ENCODE data around the gene RUFY4.

RUFY4 gene

GRCh38 chr2:218068721-218069334 is at the start of gene RUFY4:
TSS of gene RUFY4 (plus strand) at chr2:218069253. CDS start at chr2:218070606, 1,353 bp downstream.
- DNase-seq, result peak in 2 of 4 experiments; percentile 14 to 18

GRCh38 chr2:218019411-218020060 is 49.5 kb upstream of the RUFY4 start:
- DNase-seq, result no peak

- DNase-seq, result no peak
Observed at GRCh38 chr2:218020281-218020680, 48.8 kb upstream of the RUFY4 start.

- no peak for DNase-seq
Observed at GRCh38 chr2:218020966-218021535, 48.0 kb upstream of the RUFY4 start.

GRCh38 chr2:218021536-218022071 is 47.4 kb upstream of the RUFY4 start:
- DNase-seq, result no peak

GRCh38 chr2:218022131-218022850 is 46.8 kb upstream of the RUFY4 start:
- DNase-seq, result no peak

GRCh38 chr2:218022851-218023530 is 46.1 kb upstream of the RUFY4 start:
- no peak for DNase-seq

GRCh38 chr2:218023636-218024035 is 45.4 kb upstream of the RUFY4 start:
- no peak for DNase-seq

- no peak for DNase-seq
Observed at GRCh38 chr2:218024336-218024735, 44.7 kb upstream of the RUFY4 start.

- no peak for DNase-seq
Observed at GRCh38 chr2:218024871-218025270, 44.2 kb upstream of the RUFY4 start.

GRCh38 chr2:218026244-218026643 is 42.8 kb upstream of the RUFY4 start:
- DNase-seq, result no peak

- DNase-seq, result no peak
Observed at GRCh38 chr2:218026676-218027425, 42.2 kb upstream of the RUFY4 start.

- no peak for DNase-seq
Observed at GRCh38 chr2:218027426-218028188, 41.4 kb upstream of the RUFY4 start.

GRCh38 chr2:218028189-218028495 is 40.9 kb upstream of the RUFY4 start:
- no peak for DNase-seq

GRCh38 chr2:218028562-218029348 is 40.3 kb upstream of the RUFY4 start:
- DNase-seq, result no peak

- DNase-seq, result no peak
Observed at GRCh38 chr2:218029366-218030360, 39.4 kb upstream of the RUFY4 start.

GRCh38 chr2:218030409-218031195 is 38.5 kb upstream of the RUFY4 start:
- no peak for DNase-seq

GRCh38 chr2:218031261-218031660 is 37.8 kb upstream of the RUFY4 start:
- no peak for DNase-seq
